GM06990 (cell line): Measurements from ENCODE around the gene ZNF280A.
"Not testable (repeated sequence)": the region's sequence is repeated elsewhere in the genome, so short reads cannot be mapped to it uniquely, and the experiment has no call there.

Experiments used
- DNase-seq: peaks from one replicate; pipeline ENCODE4 v3.0.0-alpha.2; 2011; ENCODE audit not compliant: insufficient read length; ENCODE audit errors: extremely low read depth
- H3K27me3 ChIP-seq: replicated peaks from 2 replicates; pipeline ENCODE4 v1.6.0; 2011; ENCODE audit warnings: low read length; ENCODE audit not compliant: control insufficient read depth, insufficient read depth
- H3K36me3 ChIP-seq: 2 replicates; pipeline ENCODE4 v1.5.1; 2011; ENCODE audit warnings: low read length; ENCODE audit not compliant: control insufficient read depth, insufficient read depth
- H3K4me3 ChIP-seq: replicated peaks from 2 replicates; pipeline ENCODE4 v1.5.1; 2011; ENCODE audit warnings: low read depth, mild to moderate bottlenecking, control low read depth, low read length
- TF ChIP-seq, protein P1 (sequence below): IDR thresholded peaks from 2 replicates; pipeline ENCODE4 v1.5.1; 2011; ENCODE audit warnings: low read length, control low read depth, mild to moderate bottlenecking, inconsistent platforms; ENCODE audit not compliant: insufficient read depth, poor library complexity, severe bottlenecking

ZNF280A gene

GRCh38 chr22:22536916-22537315, 16.8 kb upstream of the ZNF280A start:
- Histone ChIP-seq H3K36me3 (no peaks in the 10 kb centered on the region), H3K4me3 (no peak overlapping the region), H3K27me3 (no peaks in the 10 kb centered on the region)
- TF ChIP-seq, protein P1, sequence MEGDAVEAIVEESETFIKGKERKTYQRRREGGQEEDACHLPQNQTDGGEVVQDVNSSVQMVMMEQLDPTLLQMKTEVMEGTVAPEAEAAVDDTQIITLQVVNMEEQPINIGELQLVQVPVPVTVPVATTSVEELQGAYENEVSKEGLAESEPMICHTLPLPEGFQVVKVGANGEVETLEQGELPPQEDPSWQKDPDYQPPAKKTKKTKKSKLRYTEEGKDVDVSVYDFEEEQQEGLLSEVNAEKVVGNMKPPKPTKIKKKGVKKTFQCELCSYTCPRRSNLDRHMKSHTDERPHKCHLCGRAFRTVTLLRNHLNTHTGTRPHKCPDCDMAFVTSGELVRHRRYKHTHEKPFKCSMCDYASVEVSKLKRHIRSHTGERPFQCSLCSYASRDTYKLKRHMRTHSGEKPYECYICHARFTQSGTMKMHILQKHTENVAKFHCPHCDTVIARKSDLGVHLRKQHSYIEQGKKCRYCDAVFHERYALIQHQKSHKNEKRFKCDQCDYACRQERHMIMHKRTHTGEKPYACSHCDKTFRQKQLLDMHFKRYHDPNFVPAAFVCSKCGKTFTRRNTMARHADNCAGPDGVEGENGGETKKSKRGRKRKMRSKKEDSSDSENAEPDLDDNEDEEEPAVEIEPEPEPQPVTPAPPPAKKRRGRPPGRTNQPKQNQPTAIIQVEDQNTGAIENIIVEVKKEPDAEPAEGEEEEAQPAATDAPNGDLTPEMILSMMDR, result no peak
- DNase-seq, result no peak

DNA sequence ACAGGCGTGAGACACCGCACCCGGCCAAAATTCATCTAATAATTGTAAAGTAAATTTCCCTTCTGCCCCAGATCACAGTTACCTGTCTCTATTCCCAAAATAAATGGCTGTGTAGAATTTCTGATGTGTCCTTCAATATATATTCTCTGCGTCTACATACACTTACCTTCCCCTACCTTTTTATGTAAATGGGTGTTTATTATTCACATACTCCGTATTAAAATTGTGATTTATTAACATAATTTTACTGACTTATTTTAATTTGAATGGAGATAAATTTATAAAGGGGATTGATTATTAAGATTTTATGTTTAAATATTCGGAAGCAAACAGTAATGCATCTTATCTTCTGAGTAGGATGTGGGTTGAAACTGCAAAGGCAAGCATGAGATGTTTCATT, 16.4 kb upstream of the ZNF280A start:
- Histone ChIP-seq H3K36me3 (no peaks in the 10 kb centered on the region), H3K4me3 (no peak overlapping the region), H3K27me3 (no peaks in the 10 kb centered on the region)
- TF ChIP-seq, protein P1, result no peak
- DNase-seq, result no peak

DNA sequence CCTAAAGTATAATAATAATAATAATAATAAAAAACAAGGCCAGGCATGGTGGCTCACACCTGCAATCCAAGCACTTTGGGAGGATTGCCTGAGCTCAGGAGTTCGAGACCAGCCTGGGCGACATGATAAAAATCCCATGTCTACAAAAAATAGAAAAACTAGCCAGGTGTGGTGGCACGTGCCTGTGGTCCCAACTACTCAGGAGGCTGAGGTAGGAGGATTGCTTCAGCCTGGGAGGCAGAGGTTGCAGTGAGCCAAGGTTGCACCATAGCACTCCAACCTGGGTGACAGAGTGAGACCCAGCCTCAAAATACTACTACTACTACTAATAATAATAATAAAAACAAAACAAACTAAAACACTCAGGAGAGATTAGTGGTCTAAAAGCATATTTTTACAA, 15.6 kb upstream of the ZNF280A start:
- no peak for DNase-seq
- Histone ChIP-seq H3K27me3 (no peaks in the 10 kb centered on the region), H3K4me3 (no peak overlapping the region), H3K36me3 (no peaks in the 10 kb centered on the region)
- TF ChIP-seq, protein P1, result no peak

DNA sequence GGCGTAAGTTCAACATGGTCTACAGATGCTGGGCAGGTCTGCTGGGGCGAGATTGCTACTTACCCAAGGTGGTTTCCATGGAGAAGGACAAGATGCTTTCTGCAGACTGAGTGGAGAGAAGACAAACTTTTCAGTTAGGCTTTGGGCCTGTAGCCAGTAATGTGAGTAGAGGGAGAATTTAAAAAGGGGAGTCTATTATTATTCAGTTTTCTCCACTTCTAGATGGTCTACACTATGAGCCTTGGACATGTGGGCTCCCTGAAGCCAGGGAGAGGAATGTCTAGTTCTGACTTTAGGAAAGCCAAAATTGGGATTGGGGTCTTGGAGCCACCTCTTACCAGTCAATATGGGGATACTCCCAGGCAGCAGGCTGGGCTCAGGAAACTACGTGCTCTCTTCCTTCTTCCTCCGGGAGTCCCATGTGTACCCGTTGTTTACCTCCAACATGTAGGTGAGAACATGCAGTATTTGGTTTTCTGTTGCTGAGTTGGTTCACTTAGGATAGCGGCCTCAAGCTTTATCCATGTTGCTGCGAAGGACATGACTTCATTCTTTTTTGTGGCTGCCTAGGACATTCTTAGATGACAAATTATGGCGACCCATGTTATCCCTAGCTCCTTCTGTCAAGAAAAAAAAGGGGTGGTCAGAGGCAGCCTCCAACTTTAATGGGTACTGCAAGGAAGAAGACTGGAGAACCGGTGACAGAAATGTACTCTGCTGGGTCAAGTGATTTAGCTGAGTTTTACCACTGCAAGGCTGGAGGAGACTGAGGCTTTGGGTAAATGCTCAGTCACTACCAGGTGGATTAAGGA, 14.7 kb upstream of the ZNF280A start:
- Histone ChIP-seq H3K4me3 (no peak overlapping the region), H3K27me3 (no peaks in the 10 kb centered on the region), H3K36me3 (no peaks in the 10 kb centered on the region)
- TF ChIP-seq, protein P1, result no peak
- DNase-seq, result no peak

- no peak for DNase-seq
- TF ChIP-seq, protein P1, result no peak
- no peaks in the 10 kb centered on the region for H3K27me3 ChIP-seq
- no peaks in the 10 kb centered on the region for H3K36me3 ChIP-seq
- no peak overlapping the region for H3K4me3 ChIP-seq
Observed at GRCh38 chr22:22533863-22534262, 13.8 kb upstream of the ZNF280A start.

- Histone ChIP-seq H3K36me3 (no peaks in the 10 kb centered on the region), H3K4me3 (no peak overlapping the region), H3K27me3 (no peaks in the 10 kb centered on the region)
- TF ChIP-seq, protein P1, result no peak
- DNase-seq, result no peak
Observed at GRCh38 chr22:22533417-22533816, 13.3 kb upstream of the ZNF280A start.

GRCh38 chr22:22532547-22533071, 12.5 kb upstream of the ZNF280A start:
- H3K4me3 ChIP-seq, H3K27me3 ChIP-seq, H3K36me3 ChIP-seq, DNase-seq: not testable (repeated sequence)
